Measurements from ENCODE around the gene IPO11.
"Not testable (repeated sequence)": the region's sequence is repeated elsewhere in the genome, so short reads cannot be mapped to it uniquely, and the experiment has no call there.

IPO11 gene

DNA sequence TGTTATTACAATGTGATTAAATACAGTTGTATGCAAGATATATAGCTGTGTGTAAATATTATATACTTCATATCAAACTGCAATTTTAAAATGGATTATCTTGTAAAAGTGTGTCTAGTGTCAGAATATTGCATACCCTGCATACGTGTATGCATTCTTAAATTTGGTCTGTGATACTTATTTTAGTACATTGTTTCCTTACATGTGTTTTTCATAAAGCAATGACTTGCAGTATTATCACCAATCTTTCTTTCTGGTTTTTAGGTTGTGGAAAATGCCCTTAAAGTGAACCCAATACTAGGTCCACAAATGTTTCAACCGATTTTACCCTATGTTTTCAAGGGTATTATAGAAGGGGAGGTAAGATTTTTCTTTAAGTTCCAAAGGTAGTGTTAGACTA is 137.5 kb downstream of the IPO11 start:
- Mint-ChIP-seq H3K36me3 (ENCODE audit: low read depth) (peaks cover 10% of the 10 kb centered on the region), H3K4me1 (ENCODE audit: low read depth) (peaks cover 22% of the 10 kb centered on the region), H3K9me3 (no peaks in the 10 kb centered on the region), H3K27ac (no peak overlapping the region), H3K27me3 (no peaks in the 10 kb centered on the region), H3K4me3 (no peak overlapping the region)
- intact Hi-C loops (cut with micrococcal nuclease), result no loop called here

DNA sequence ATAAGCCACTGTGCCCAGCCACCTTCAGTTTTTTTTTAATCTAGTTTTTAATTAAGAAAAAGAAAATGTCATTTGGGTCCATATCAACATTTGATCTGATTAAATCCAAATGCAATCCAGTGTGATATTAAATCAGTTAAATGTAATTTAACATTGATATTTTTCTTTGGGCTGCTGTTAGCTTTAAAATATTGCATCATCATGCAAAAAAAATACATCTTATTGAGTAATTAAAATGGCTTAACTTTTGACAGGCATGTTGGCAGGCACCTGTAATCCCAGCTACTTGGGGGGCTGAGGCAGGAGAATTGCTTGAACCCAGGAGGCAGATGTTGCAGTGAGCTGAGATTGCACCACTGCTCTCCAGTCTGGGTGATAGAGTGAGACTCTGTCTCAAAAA is 143.4 kb downstream of the IPO11 start:
- H3K36me3 Mint-ChIP-seq (ENCODE audit: low read depth), result peaks cover 27% of the 10 kb centered on the region
- no peaks in the 10 kb centered on the region for H3K4me1 Mint-ChIP-seq (ENCODE audit: low read depth)
- H3K4me3 Mint-ChIP-seq, result no peak overlapping the region
- no peaks in the 10 kb centered on the region for H3K27me3 Mint-ChIP-seq
- H3K27ac Mint-ChIP-seq, result no peak overlapping the region
- intact Hi-C loops (cut with micrococcal nuclease), result no loop called here
- H3K9me3 Mint-ChIP-seq, result no peaks in the 10 kb centered on the region

DNA sequence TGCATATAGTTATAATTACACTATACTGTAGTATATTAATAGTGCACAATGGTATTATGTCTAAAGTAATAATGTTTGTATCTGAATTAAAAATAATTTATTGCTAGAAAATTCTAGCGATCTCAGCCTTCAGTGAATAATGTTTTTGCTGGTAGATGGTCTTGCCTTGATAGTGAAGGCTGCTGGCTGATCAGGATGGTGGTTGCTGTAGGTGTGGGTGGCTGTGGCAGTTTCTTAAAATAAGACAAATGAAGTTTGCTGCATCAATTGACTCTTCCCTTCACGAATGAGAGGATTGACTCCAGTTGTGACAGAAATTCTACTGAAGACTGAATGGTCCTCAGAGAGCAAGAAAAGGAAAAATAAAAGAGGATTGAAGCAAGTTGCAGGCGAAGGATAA is 146.4 kb downstream of the IPO11 start:
- intact Hi-C loops (cut with micrococcal nuclease), result no loop called here
- Mint-ChIP-seq H3K9me3 (no peaks in the 10 kb centered on the region), H3K4me3 (no peak overlapping the region), H3K36me3 (ENCODE audit: low read depth) (peaks cover 37% of the 10 kb centered on the region), H3K27ac (no peak overlapping the region), H3K4me1 (ENCODE audit: low read depth) (no peaks in the 10 kb centered on the region), H3K27me3 (no peaks in the 10 kb centered on the region)

DNA sequence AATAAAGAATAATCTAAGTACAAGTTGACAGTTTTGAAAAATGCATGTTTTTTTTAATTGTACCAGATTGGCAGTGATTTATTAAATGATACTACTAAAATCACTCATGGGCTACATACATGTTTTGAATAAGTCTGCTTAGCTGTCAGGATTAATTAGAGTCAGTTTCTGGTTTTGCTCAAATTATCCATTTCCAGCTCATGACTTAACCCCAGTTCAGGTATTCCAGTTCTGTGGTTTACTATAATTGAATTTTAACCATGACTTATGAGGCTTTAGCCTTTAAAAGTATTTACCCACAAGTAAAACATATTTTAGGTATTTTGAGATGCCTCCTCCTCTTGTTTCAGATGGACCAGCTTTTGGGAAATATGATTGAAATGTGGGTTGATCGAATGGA is 148.2 kb downstream of the IPO11 start:
- intact Hi-C loops (cut with micrococcal nuclease), result loop anchor here (10.0 kb wide), 1 partner anchor 136 kb away; no protein-coding TSS in a partner anchor
- Mint-ChIP-seq H3K4me1 (ENCODE audit: low read depth) (no peaks in the 10 kb centered on the region), H3K27ac (no peak overlapping the region), H3K36me3 (ENCODE audit: low read depth) (peaks cover 41% of the 10 kb centered on the region), H3K27me3 (no peaks in the 10 kb centered on the region), H3K4me3 (no peak overlapping the region), H3K9me3 (peaks cover 5% of the 10 kb centered on the region)

DNA sequence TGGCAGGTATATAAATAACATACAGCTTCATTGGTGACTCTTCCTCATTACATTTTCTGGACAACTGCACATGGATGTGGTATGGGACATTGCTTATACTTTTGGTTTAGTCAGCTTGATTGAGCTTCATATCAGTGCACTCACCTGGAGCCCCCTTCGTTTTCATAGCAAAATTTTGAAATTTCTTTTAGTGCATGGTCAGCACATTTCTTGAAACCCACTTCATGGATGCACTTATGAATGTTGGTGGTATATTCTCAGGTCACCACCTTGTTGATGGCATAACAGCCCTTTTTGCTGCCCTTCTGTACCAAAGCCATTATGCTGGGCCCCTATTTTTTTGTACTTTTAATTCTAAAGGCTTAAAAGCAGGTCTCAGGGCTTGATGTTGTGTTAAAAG is 149.3 kb downstream of the IPO11 start:
- no peaks in the 10 kb centered on the region for H3K27me3 Mint-ChIP-seq
- H3K9me3 Mint-ChIP-seq, result peaks cover 9% of the 10 kb centered on the region
- H3K27ac Mint-ChIP-seq, result no peak overlapping the region
- intact Hi-C loops (cut with micrococcal nuclease), result loop anchor here (10.0 kb wide), 1 partner anchor 137 kb away; no protein-coding TSS in a partner anchor
- H3K4me3 Mint-ChIP-seq, result no peak overlapping the region
- no peaks in the 10 kb centered on the region for H3K4me1 Mint-ChIP-seq (ENCODE audit: low read depth)
- H3K36me3 Mint-ChIP-seq (ENCODE audit: low read depth), result peaks cover 40% of the 10 kb centered on the region

DNA sequence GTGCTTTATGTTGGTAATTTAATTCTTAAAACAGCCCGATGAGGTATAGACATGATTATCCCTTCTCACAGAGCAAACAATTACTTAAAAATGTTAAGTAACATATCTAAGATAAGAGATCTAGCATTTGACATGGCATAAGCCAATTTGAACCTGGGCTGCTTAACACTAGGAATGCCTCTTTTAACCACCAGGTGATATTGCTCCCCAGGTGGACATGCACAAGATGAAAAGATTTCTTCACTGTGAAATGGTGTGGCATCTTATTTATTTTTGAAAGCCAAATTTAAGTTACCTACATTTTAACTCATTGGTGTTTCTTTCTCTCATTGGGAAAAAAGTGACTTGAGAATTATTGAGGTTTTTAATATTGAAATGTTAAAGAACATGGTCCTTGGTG is 150.3 kb downstream of the IPO11 start:
- Mint-ChIP-seq H3K4me3 (no peak overlapping the region), H3K36me3 (ENCODE audit: low read depth) (peaks cover 48% of the 10 kb centered on the region), H3K9me3 (peaks cover 18% of the 10 kb centered on the region), H3K27ac (no peak overlapping the region), H3K4me1 (ENCODE audit: low read depth) (no peaks in the 10 kb centered on the region), H3K27me3 (no peaks in the 10 kb centered on the region)
- intact Hi-C loops (cut with micrococcal nuclease), result loop anchor here (10.0 kb wide), 1 partner anchor 138 kb away; no protein-coding TSS in a partner anchor

DNA sequence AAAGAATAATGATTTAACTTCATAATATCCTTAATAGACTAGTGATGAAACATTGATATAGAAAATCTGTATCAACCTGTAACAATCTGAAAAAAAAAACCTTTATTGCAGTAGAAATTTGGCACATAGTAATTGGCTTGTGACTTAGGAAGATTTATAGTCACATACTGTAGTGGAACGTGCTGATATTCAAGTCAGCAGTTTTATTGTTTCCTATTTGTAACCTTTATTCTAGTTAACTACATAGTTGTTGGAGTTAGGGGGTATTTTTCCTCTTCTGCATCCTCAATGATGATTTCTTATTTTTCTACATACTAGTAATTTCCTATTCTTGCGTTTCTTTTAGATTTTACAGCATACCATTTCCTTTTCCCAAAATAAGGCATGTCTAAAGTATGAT is 151.5 kb downstream of the IPO11 start:
- Mint-ChIP-seq H3K4me1 (ENCODE audit: low read depth) (no peaks in the 10 kb centered on the region), H3K36me3 (ENCODE audit: low read depth) (peaks cover 55% of the 10 kb centered on the region), H3K27ac (no peak overlapping the region), H3K27me3 (no peaks in the 10 kb centered on the region), H3K4me3 (no peak overlapping the region), H3K9me3 (peaks cover 22% of the 10 kb centered on the region)
- intact Hi-C loops (cut with micrococcal nuclease), result loop anchor here (10.0 kb wide), 1 partner anchor 139 kb away; no protein-coding TSS in a partner anchor

DNA sequence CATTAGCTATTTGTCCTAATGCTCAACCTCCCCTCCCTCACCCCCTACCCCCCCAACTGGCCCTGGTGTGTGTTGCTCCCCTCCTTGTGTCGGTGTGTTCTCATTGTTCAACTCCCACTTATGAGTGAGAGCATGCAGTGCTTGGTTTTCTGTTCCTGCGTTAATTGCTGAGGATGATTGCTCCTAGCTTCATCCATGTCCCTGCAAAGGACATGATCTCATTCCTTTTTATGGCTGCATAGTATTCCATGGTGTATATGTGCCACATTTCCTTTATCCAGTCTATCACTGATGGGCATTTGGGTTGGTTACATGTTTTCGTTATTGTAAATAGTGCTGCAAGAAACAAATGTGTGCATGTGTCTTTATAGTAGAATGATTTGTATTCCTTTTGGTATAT is 153.2 kb downstream of the IPO11 start:
- Mint-ChIP-seq H3K9me3 (peaks cover 22% of the 10 kb centered on the region), H3K36me3 (ENCODE audit: low read depth) (peaks cover 50% of the 10 kb centered on the region)
- H3K27ac Mint-ChIP-seq; H3K4me1 Mint-ChIP-seq (ENCODE audit: low read depth); H3K27me3 Mint-ChIP-seq; H3K4me3 Mint-ChIP-seq: not testable (repeated sequence)
- intact Hi-C loops (cut with micrococcal nuclease), result loop anchor here (10.0 kb wide), 1 partner anchor 141 kb away; no protein-coding TSS in a partner anchor

DNA sequence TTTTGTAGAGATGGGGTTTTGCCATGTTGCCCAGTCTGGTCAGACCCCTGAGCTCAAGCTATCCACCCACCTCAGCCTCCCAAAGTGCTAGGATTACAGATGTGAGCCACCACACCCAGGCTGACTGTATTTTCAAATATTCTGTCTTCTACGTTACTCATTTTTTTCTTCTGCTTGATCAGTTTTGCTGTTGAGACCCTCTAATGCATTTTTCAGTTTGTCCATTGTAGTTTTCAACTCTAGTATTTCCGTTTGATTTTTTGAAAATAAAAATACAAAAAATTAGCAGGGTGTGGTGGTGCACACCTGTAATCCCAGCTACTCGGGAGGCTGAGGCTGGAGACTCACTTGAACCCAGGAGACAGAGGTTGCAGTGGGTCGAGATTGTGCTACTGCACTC is 155.6 kb downstream of the IPO11 start:
- peaks cover 34% of the 10 kb centered on the region for H3K36me3 Mint-ChIP-seq (ENCODE audit: low read depth)
- H3K27me3 Mint-ChIP-seq, result no peaks in the 10 kb centered on the region
- H3K9me3 Mint-ChIP-seq, result peaks cover 22% of the 10 kb centered on the region
- H3K4me3 Mint-ChIP-seq, result no peak overlapping the region
- intact Hi-C loops (cut with micrococcal nuclease), result loop anchor here (10.0 kb wide), 1 partner anchor 143 kb away; no protein-coding TSS in a partner anchor
- no peaks in the 10 kb centered on the region for H3K4me1 Mint-ChIP-seq (ENCODE audit: low read depth)
- H3K27ac Mint-ChIP-seq, result no peak overlapping the region

DNA sequence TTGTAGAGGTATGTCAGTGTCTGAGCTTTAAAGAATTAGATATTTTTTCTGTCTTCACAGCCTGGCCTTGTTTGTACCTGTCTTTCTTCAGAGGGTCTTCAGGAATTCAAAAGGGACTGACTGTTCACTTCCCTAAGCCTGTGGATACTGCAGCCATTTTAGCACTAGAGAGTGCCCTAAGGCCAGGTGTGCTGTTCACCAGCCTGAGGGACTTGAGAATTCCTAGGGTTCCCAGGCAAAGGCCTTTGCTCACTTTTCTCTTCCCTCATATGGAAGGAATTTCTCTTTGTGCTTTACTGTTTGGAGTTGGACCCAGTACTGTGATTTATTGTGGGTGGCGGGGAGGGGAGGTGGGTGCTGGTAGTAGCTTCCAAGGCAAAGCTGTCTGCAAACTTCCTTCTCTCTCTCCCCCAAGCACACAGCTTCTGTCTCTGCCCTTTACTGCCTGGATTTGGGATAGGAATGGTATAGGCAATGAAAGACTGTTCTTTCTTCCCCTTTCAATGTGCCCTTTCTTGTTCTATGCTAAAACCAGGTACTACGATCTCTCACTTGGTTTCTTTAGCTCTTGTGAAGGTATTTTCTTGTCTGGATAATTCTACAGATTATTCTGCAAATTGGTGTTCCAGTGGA is 156.4 kb downstream of the IPO11 start:
- Mint-ChIP-seq H3K4me1 (ENCODE audit: low read depth) (peaks cover under 1% of the 10 kb centered on the region), H3K36me3 (ENCODE audit: low read depth) (peaks cover 34% of the 10 kb centered on the region), H3K9me3 (peaks cover 22% of the 10 kb centered on the region), H3K27ac (no peak overlapping the region), H3K27me3 (no peaks in the 10 kb centered on the region), H3K4me3 (no peak overlapping the region)
- intact Hi-C loops (cut with micrococcal nuclease), result loop anchor here (10.0 kb wide), 1 partner anchor 144 kb away; no protein-coding TSS in a partner anchor

DNA sequence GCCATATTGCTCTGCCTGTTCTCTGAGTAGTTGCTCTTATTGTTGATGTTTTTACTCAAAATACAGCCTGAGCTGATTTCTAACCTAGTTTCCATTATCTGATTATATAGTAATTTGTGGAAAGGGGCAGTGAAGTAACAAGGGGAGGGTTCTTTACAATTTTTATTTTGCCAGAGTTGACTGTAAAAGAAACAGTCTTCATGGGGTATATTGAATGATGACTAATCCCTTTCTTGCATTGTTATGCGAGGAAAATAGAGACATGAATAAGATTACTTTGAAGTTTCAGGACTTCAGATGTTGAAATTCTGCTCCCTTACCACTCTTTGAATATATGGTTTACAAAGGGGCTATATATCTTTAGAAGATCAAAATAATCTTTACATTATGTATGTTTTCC is 156.9 kb downstream of the IPO11 start:
- no peak overlapping the region for H3K27ac Mint-ChIP-seq
- no peak overlapping the region for H3K4me3 Mint-ChIP-seq
- peaks cover 22% of the 10 kb centered on the region for H3K9me3 Mint-ChIP-seq
- H3K36me3 Mint-ChIP-seq (ENCODE audit: low read depth), result peaks cover 34% of the 10 kb centered on the region
- peaks cover 6% of the 10 kb centered on the region for H3K4me1 Mint-ChIP-seq (ENCODE audit: low read depth)
- intact Hi-C loops (cut with micrococcal nuclease), result loop anchor here (10.0 kb wide), 1 partner anchor 145 kb away; no protein-coding TSS in a partner anchor
- no peaks in the 10 kb centered on the region for H3K27me3 Mint-ChIP-seq

DNA sequence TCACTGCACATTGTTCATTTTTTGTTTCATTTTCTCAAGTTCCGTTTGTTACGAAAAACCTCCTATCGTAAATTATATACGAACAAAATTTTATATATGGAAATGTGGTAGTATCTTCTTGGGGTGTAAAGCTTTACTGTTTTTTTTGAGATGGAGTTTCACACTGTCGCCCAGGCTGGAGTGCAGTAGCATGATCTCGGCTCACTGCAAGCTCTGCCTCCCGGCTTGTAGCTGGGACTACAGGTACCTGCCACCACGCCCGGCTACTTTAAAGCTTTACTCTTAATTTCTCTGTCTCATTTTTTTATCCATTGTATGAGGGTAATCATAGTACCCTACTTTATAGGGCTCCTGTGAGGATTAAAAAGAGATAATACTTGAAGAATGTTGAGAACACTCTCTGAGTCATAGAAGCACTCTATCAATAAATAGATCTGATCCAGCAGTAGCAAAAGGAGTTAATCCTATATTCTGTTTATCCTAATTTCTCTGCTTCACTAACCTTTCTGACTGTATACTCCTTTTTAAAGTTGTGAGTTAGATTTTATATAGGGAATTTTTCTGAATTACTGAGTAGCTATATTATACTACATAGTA is 160.5 kb downstream of the IPO11 start:
- Mint-ChIP-seq H3K4me3 (peak overlapping the region; percentile 61), H3K4me1 (ENCODE audit: low read depth) (peaks cover 15% of the 10 kb centered on the region), H3K27me3 (no peaks in the 10 kb centered on the region), H3K9me3 (peaks cover 2% of the 10 kb centered on the region), H3K27ac (peak overlapping the region; percentile 30), H3K36me3 (ENCODE audit: low read depth) (peaks cover 10% of the 10 kb centered on the region)
- intact Hi-C loops (cut with micrococcal nuclease), result no loop called here

DNA sequence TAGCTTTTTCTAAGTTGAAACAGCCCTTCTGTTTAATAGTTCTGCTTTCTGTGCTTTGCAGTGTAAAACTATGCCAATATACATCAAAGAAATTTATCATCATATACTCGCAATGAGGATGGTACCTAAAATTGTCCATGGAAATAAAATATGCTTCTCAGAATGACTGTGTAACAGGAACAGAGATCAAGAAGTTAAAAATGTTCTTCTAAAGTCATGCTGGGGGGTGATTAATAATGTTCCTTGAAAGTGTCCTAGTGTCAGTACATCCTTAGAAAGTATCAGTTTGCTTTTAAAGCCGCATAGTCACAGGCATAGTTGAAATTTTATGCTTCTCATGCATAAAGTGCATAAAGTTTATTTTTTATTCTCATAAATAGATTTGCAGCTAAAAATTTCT is 162.0 kb downstream of the IPO11 start:
- H3K9me3 Mint-ChIP-seq, result no peaks in the 10 kb centered on the region
- H3K4me3 Mint-ChIP-seq, result no peak overlapping the region
- no peaks in the 10 kb centered on the region for H3K36me3 Mint-ChIP-seq (ENCODE audit: low read depth)
- intact Hi-C loops (cut with micrococcal nuclease), result no loop called here
- H3K27me3 Mint-ChIP-seq, result no peaks in the 10 kb centered on the region
- H3K4me1 Mint-ChIP-seq (ENCODE audit: low read depth), result peaks cover 20% of the 10 kb centered on the region
- no peak overlapping the region for H3K27ac Mint-ChIP-seq

DNA sequence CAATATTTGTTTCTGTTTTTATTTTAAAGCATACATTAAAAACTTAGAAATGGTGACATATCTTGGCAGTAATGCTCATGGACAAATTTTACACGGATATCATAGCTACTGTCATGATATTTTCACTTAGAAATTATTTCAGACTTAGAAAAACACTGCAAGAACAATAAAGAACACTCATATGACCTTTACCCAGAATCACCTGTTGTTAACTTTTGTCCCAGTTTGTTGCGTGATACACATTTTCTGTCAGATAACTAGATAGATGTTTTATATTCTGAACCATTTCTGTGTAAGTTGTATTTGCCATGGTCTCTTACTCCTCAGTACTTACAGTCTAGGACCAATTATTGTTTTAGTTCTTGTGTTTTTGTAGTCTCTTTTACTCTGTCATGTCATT is 162.5 kb downstream of the IPO11 start:
- peaks cover 20% of the 10 kb centered on the region for H3K4me1 Mint-ChIP-seq (ENCODE audit: low read depth)
- intact Hi-C loops (cut with micrococcal nuclease), result no loop called here
- H3K36me3 Mint-ChIP-seq (ENCODE audit: low read depth), result no peaks in the 10 kb centered on the region
- no peaks in the 10 kb centered on the region for H3K9me3 Mint-ChIP-seq
- H3K4me3 Mint-ChIP-seq, result no peak overlapping the region
- H3K27me3 Mint-ChIP-seq, result no peaks in the 10 kb centered on the region
- H3K27ac Mint-ChIP-seq, result no peak overlapping the region

Data from dendritic cell treated with granulocyte-macrophage colony-stimulating factor and Interleukin-4, amounts not matched to agents 40 ng/mL and 50 ng/mL, for 4 days (primary cell).